Ovary (tissue), 3 donors: ENCODE measurements around the gene DHDH.

ENCODE experiments used
- EP300 ChIP-seq: sonication (generic); formaldehyde crosslinking; IDR thresholded peaks from one replicate; pipeline ENCODE4 v1.6.1; 2017; ENCODE audit warnings: antibody characterized with exemption
- POLR2A ChIP-seq: fragments of 450-650 bp; IDR thresholded peaks from one replicate; pipeline ENCODE4 v1.6.1; 2017; ENCODE audit warnings: antibody characterized with exemption, mild to moderate bottlenecking, moderate library complexity
- TF ChIP-seq, protein P1 (sequence below), 3 donors: fragments of 450-650 bp in 2 of 3; fragments of 200-600 bp in 1 of 3; IDR thresholded peaks; one replicate each; pipeline versions ENCODE4 v1.5.1 to v1.8.0; 2016 to 2022; ENCODE audit warnings: antibody characterized with exemption in 3 of 3, mild to moderate bottlenecking in 1 of 3
- donor health status: DM: no; HTN: no; CAD: no.

DNA sequence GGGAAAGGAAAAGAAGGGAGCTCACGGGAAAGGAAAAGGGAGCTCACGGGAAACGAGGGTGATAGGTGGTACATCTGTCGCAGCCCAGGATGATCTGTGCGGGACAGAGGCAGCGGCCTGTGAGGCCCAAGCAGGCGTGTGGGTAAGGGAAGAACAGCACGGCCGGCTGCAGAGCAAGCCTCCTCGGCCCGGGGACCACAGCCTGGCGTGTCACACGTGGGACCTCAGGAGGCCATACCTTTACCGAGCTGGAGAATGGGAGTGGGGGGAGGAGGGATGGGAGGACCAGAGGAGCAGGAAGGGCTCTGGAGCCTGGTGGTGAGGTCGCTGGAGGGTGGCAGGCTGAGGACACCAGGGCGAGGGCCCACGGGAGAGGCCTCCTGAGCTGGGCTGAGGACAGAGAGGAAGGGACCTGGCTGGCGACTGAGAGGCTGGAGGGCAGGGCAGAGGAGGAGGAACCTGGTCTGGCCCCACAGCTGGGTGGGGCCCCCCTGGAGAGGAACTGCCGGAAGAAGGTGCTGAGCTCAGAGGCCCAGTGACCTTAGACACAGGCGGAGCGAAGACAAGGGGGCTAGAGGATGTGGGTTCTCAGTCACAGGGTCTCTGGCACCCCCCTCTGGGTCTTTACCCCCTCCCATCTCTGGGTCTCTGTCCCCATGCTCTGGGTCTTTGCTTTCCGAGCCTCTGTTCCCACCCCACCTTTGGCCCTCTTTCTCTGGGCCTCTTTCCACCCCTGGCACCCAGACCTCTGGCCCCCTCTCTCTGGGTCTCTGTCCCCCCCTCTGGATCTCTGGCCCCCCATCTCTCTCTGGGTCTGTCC, 28.7 kb downstream of the DHDH start:
- TF ChIP-seq POLR2A (no peak), EP300 (no peak)
- TF ChIP-seq, protein P1, sequence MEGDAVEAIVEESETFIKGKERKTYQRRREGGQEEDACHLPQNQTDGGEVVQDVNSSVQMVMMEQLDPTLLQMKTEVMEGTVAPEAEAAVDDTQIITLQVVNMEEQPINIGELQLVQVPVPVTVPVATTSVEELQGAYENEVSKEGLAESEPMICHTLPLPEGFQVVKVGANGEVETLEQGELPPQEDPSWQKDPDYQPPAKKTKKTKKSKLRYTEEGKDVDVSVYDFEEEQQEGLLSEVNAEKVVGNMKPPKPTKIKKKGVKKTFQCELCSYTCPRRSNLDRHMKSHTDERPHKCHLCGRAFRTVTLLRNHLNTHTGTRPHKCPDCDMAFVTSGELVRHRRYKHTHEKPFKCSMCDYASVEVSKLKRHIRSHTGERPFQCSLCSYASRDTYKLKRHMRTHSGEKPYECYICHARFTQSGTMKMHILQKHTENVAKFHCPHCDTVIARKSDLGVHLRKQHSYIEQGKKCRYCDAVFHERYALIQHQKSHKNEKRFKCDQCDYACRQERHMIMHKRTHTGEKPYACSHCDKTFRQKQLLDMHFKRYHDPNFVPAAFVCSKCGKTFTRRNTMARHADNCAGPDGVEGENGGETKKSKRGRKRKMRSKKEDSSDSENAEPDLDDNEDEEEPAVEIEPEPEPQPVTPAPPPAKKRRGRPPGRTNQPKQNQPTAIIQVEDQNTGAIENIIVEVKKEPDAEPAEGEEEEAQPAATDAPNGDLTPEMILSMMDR (IDR thresholded peaks at IDR 0.05): no peak
